ENCODE measurements around the gene CLCA4.

The CLCA4 gene

DNA sequence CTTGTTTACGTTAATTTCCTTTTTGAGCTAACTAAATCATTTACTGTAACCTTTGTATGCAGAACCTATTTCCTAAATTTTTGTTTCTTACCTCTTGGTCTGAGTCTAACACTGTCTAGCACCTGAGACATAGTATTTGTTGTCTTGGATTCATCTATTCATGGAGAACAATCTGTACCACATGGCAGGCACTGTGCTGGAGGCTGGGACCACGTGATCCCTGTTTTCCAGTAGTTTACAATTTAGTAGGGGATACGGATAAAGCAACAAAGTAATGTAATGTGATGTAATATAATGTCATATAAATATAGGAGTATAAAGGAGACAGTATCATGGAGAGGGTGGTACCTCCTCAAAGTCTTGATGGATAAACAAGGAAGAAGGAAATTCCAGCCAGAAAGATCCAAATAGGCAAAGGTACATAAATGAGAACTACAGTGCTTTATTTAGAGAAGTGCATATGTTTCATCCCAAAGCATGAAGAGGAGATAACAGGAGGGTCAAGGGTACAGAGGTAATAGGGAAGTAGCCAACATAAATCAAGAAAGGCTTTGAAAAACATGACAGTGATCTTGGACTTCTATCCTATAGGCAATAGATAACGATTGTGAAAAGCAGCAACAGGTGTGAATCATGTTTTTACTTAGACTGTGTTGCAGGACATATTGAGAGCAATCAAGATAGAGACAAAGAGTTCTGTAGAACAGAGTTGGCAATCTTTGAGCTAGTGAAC is 25.9 kb upstream of the CLCA4 start:
- no peak overlapping the region for H3K4me3 ChIP-seq (ENCODE audit: low read depth, low read length)
- H3K27ac ChIP-seq = no peak overlapping the region
- TF ChIP-seq CTCF (IDR thresholded peaks at IDR 0.05; ENCODE audit: low read depth, low read length) = no peak
- DNase-seq = no peak
- peaks cover 2% of the 10 kb centered on the region for H3K9me3 ChIP-seq (ENCODE audit: severe bottlenecking)
- no peaks in the 10 kb centered on the region for H3K36me3 ChIP-seq
- no peaks in the 10 kb centered on the region for H3K27me3 ChIP-seq (ENCODE audit: insufficient read depth, low read depth, severe bottlenecking)

- H3K9me3 ChIP-seq (ENCODE audit: severe bottlenecking) = peaks cover 2% of the 10 kb centered on the region
- H3K4me3 ChIP-seq (ENCODE audit: low read depth, low read length) = no peak overlapping the region
- H3K27ac ChIP-seq = no peak overlapping the region
- no peaks in the 10 kb centered on the region for H3K36me3 ChIP-seq
- no peak for TF ChIP-seq CTCF (IDR thresholded peaks at IDR 0.05; ENCODE audit: low read depth, low read length)
- H3K27me3 ChIP-seq (ENCODE audit: insufficient read depth, low read depth, severe bottlenecking) = no peaks in the 10 kb centered on the region
- no peak for DNase-seq
Measured at GRCh38 chr1:86521522-86521891, 25.4 kb upstream of the CLCA4 start.

- H3K27me3 ChIP-seq (ENCODE audit: insufficient read depth, low read depth, severe bottlenecking) = no peaks in the 10 kb centered on the region
- peaks cover 2% of the 10 kb centered on the region for H3K9me3 ChIP-seq (ENCODE audit: severe bottlenecking)
- no peak for TF ChIP-seq CTCF (IDR thresholded peaks at IDR 0.05; ENCODE audit: low read depth, low read length)
- no peak overlapping the region for H3K4me3 ChIP-seq (ENCODE audit: low read depth, low read length)
- no peak for DNase-seq
- H3K36me3 ChIP-seq = no peaks in the 10 kb centered on the region
- no peak overlapping the region for H3K27ac ChIP-seq
Measured at GRCh38 chr1:86522240-86522639, 24.6 kb upstream of the CLCA4 start.

DNA sequence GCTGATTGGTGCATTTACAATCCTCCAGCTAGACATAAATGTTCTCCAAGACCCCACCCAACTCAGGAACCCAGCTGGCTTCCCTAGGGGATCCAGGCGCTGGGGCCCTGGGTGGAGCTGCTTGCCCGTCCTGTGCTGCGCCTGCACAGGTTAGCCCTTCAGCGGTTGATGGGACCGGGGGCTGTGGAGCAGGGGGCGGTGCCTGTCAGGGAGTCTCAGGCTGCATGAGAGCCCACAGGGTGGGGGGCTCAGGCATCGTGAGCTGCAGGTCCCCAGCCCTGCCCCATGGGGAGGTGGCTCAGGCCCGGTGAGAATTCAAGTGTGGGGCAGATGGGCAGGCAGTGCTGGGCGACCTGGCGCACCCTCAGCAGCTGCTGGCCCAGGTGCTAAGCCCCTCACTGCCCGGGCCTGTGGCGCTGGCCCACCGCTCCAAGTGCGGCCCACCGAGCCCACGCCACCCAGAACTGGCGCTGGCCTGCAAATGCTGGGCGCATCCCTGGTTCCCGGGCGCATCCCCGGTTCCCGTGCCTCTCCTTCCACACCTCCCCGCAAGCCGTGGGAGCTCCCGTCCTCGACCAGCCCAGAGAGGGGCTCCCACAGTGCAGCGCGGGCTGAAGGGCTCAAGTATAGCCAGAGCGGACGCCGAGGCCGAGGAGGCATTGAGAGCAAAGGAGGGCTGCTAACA is 23.1 kb upstream of the CLCA4 start:
- peaks cover 2% of the 10 kb centered on the region for H3K9me3 ChIP-seq (ENCODE audit: severe bottlenecking)
- no peaks in the 10 kb centered on the region for H3K27me3 ChIP-seq (ENCODE audit: insufficient read depth, low read depth, severe bottlenecking)
- H3K27ac ChIP-seq = no peak overlapping the region
- TF ChIP-seq CTCF (IDR thresholded peaks at IDR 0.05; ENCODE audit: low read depth, low read length) = no peak
- H3K4me3 ChIP-seq (ENCODE audit: low read depth, low read length) = no peak overlapping the region
- no peak for DNase-seq
- H3K36me3 ChIP-seq = no peaks in the 10 kb centered on the region

- no peak for TF ChIP-seq CTCF (IDR thresholded peaks at IDR 0.05; ENCODE audit: low read depth, low read length)
- H3K4me3 ChIP-seq (ENCODE audit: low read depth, low read length) = no peak overlapping the region
- H3K36me3 ChIP-seq = no peaks in the 10 kb centered on the region
- no peak overlapping the region for H3K27ac ChIP-seq
- H3K27me3 ChIP-seq (ENCODE audit: insufficient read depth, low read depth, severe bottlenecking) = no peaks in the 10 kb centered on the region
- no peak for DNase-seq
- H3K9me3 ChIP-seq (ENCODE audit: severe bottlenecking) = peaks cover 2% of the 10 kb centered on the region
Measured at GRCh38 chr1:86527306-86527705, 19.6 kb upstream of the CLCA4 start.

Measured in WERI-Rb-1 (cell line).